Activated naive CD8-positive, alpha-beta T cell (primary cell): ENCODE results near the gene AGAP1.

Experiments used
- H3K27ac Mint-ChIP-seq: one replicate; pipeline ENCODE4 v1.8.0; 2021; ENCODE audit warnings: mixed read lengths
- H3K27me3 Mint-ChIP-seq: one replicate; pipeline ENCODE4 v1.8.0; 2021; ENCODE audit warnings: mixed read lengths
- H3K36me3 Mint-ChIP-seq: one replicate; pipeline ENCODE4 v1.8.0; 2021; ENCODE audit warnings: mixed read lengths
- H3K4me1 Mint-ChIP-seq: one replicate; pipeline ENCODE4 v1.8.0; 2021; ENCODE audit warnings: low read depth, mixed read lengths
- H3K4me3 Mint-ChIP-seq: one replicate; pipeline ENCODE4 v1.8.0; 2021; ENCODE audit warnings: mild to moderate bottlenecking, mixed read lengths
- H3K9me3 Mint-ChIP-seq: one replicate; pipeline ENCODE4 v1.8.0; 2021; ENCODE audit warnings: low read depth, mixed read lengths

The AGAP1 gene

DNA sequence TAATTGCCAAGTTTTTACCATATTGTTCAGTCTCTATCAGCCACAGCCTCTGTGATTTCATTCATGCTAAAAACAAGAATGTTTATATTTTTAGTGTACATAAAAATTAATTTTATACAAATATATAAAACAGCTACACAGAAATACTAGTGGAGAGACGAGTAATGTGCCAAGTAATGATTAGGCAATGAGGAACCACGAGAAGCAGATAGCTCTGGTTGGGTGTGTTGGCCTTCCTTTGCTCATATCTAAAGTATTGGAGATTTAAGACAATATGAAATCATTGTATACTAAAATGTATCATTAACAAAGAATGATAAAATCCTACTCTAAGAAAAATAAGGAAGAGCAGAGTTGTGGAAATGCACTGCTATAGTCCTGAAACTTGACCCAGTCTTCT lies 326.7 kb downstream of the AGAP1 start:
- Mint-ChIP-seq H3K4me3 (no peak overlapping the region), H3K4me1 (no peaks in the 10 kb centered on the region), H3K27me3 (no peaks in the 10 kb centered on the region), H3K27ac (no peak overlapping the region), H3K36me3 (no peaks in the 10 kb centered on the region), H3K9me3 (no peaks in the 10 kb centered on the region)

GRCh38 chr2:235824331-235824730 lies 330.5 kb downstream of the AGAP1 start:
- no peaks in the 10 kb centered on the region for H3K36me3 Mint-ChIP-seq
- no peak overlapping the region for H3K4me3 Mint-ChIP-seq
- no peaks in the 10 kb centered on the region for H3K9me3 Mint-ChIP-seq
- H3K27me3 Mint-ChIP-seq, result no peaks in the 10 kb centered on the region
- no peak overlapping the region for H3K27ac Mint-ChIP-seq
- no peaks in the 10 kb centered on the region for H3K4me1 Mint-ChIP-seq

DNA sequence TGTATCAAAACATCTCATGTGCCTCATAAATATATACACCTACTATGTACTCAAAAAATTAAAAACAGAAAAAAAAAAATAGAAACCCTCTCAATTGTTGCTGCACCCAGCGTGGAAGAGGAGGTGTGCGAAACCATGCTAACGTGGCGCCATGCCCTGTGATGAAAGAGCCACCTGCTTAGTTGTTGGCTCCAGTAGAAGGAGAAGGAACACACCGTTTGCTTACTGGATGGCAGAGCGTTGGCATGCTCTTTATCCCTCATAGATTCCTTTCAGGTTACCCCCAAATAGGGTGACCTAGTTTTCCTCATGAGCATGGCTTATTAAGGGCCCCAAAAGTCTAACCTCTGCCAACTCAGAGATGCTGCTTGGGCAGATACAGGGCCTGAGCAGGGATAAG lies 332.1 kb downstream of the AGAP1 start:
- Mint-ChIP-seq H3K27me3 (no peaks in the 10 kb centered on the region), H3K4me1 (no peaks in the 10 kb centered on the region), H3K9me3 (no peaks in the 10 kb centered on the region), H3K27ac (no peak overlapping the region), H3K36me3 (no peaks in the 10 kb centered on the region), H3K4me3 (no peak overlapping the region)

DNA sequence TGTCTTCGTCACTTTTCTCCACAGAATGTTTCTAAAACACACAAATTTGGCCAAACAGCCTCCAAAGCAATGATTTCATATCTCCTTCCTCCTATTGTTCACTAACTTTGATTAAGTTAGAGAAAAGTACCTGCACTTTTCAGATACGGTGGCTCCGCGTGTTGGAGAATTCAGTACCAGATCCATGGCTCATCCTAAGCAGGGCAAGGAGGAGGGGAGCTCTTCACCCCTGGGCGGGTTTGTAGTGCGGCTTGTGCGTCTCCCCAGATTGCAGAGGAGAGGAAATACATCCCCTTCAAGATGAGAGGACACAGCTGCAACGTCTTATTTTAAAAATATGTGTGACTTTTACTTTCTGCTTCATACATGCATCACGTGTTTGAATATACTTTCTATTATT lies 333.0 kb downstream of the AGAP1 start:
- Mint-ChIP-seq H3K27ac (no peak overlapping the region), H3K27me3 (no peaks in the 10 kb centered on the region), H3K36me3 (no peaks in the 10 kb centered on the region), H3K4me3 (no peak overlapping the region), H3K4me1 (no peaks in the 10 kb centered on the region), H3K9me3 (no peaks in the 10 kb centered on the region)

DNA sequence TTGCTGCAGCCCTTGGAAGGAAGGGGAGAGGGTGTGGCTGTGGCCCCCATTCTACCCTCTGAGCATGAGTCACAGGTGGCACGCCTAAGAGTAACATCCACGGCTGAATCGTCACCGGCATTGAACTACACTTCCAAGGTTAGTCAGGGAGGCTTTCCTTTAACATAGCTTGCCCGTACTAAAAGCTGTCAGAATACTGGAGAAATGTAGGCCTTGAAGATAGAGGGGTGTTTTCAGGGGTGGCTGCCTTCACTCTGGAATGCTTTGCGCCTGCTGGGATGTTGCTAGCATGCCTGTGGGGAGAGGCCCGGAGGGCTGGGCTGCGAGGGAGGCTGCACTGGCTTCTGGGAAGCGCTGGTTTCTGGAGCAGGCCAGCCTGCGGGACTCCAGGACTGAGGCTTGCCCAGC lies 333.7 kb downstream of the AGAP1 start:
- H3K4me3 Mint-ChIP-seq, result no peak overlapping the region
- no peak overlapping the region for H3K27ac Mint-ChIP-seq
- no peaks in the 10 kb centered on the region for H3K36me3 Mint-ChIP-seq

GRCh38 chr2:235829726-235830125 lies 335.9 kb downstream of the AGAP1 start:
- H3K27ac Mint-ChIP-seq, result no peak overlapping the region
- H3K27me3 Mint-ChIP-seq, result no peaks in the 10 kb centered on the region
- no peaks in the 10 kb centered on the region for H3K9me3 Mint-ChIP-seq
- H3K4me3 Mint-ChIP-seq, result no peak overlapping the region
- H3K4me1 Mint-ChIP-seq, result no peaks in the 10 kb centered on the region
- no peaks in the 10 kb centered on the region for H3K36me3 Mint-ChIP-seq

More for the DNA sequence above, 333.7 kb downstream of the AGAP1 start:
- Mint-ChIP-seq H3K9me3 (no peaks in the 10 kb centered on the region), H3K4me1 (no peaks in the 10 kb centered on the region), H3K27me3 (no peaks in the 10 kb centered on the region)

DNA sequence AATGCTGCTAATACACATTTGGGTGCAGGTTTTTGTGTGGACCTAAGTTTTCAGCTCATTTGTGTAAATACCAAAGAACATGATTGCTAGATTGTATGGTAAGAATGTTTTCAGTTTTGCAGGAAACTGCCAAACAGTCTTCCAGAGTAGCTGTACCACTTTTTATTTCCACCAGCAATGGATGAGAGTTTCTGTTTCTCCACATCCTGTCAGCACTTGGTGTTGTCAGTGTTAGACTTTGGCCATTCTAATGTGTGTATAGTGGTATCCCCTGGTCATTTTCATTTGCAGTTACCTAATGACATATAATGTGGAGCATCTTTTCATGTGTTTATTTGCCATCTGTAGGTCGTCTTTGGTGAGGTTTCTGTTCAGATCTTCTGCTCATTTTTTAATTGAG lies 337.9 kb downstream of the AGAP1 start:
- H3K4me3 Mint-ChIP-seq, result no peak overlapping the region
- no peaks in the 10 kb centered on the region for H3K36me3 Mint-ChIP-seq
- H3K4me1 Mint-ChIP-seq, result no peaks in the 10 kb centered on the region
- no peaks in the 10 kb centered on the region for H3K9me3 Mint-ChIP-seq
- no peak overlapping the region for H3K27ac Mint-ChIP-seq
- H3K27me3 Mint-ChIP-seq, result peaks cover 3% of the 10 kb centered on the region

- no peaks in the 10 kb centered on the region for H3K4me1 Mint-ChIP-seq
- H3K27ac Mint-ChIP-seq, result no peak overlapping the region
- H3K27me3 Mint-ChIP-seq, result peaks cover 3% of the 10 kb centered on the region
- H3K4me3 Mint-ChIP-seq, result no peak overlapping the region
- H3K36me3 Mint-ChIP-seq, result no peaks in the 10 kb centered on the region
- no peaks in the 10 kb centered on the region for H3K9me3 Mint-ChIP-seq
These were observed 339.1 kb downstream of the AGAP1 start for GRCh38 chr2:235832941-235833340.

DNA sequence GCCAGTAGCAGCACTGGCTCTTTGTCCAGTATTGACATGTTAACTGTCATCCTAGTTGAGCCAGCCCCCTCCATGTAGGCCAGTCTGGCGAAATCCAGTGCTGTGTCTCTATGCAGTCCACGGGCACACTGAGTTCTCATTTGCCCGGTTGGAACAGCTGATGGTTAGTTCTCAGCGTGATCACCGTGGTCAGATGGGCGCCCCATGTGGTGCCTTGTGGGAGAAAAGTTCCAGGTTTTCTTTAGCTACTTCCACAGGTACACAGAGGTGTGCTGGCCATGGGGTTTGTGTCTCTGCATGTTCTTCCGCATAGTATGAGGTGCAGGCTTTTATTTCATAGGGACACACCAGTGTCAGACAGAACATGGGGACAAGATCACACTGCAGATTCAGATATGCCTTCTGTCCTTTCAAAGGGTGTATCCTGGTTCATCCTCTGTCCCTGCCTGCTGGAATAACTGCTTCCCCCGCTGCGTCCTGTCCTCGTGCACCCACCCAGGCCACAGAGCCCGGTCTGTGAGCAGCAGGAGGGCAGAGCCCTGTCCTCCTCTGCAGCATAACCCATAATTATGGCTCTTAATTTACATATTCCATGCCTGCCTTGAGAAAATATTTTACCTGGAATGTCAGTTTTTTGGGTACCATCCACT lies 340.3 kb downstream of the AGAP1 start:
- H3K36me3 Mint-ChIP-seq, result no peaks in the 10 kb centered on the region
- H3K9me3 Mint-ChIP-seq, result no peaks in the 10 kb centered on the region
- no peak overlapping the region for H3K27ac Mint-ChIP-seq
- no peaks in the 10 kb centered on the region for H3K4me1 Mint-ChIP-seq
- H3K27me3 Mint-ChIP-seq, result peaks cover 3% of the 10 kb centered on the region
- H3K4me3 Mint-ChIP-seq, result no peak overlapping the region

DNA sequence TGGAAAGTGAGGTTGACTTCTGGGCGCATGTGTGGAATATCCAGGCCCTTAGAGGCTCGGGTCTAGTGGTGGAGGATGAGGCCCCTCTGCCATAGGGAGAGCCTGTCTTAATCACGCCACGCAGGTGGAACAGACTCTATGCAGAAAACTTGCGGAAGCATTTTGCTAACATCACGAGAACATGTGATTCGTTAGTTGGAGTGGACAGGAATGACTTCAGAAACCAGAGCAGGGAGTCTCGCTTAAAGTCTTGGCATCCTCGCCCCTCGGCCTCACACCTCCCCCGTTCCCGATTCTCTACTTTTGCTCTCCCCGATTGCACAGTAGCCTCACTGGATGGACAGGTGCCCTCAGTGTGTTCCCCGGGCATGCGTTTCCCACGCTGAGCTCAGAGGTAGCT lies 340.9 kb downstream of the AGAP1 start:
- H3K36me3 Mint-ChIP-seq, result no peaks in the 10 kb centered on the region
- H3K27ac Mint-ChIP-seq, result no peak overlapping the region
- no peak overlapping the region for H3K4me3 Mint-ChIP-seq
- no peaks in the 10 kb centered on the region for H3K4me1 Mint-ChIP-seq
- peaks cover 3% of the 10 kb centered on the region for H3K27me3 Mint-ChIP-seq
- no peaks in the 10 kb centered on the region for H3K9me3 Mint-ChIP-seq

DNA sequence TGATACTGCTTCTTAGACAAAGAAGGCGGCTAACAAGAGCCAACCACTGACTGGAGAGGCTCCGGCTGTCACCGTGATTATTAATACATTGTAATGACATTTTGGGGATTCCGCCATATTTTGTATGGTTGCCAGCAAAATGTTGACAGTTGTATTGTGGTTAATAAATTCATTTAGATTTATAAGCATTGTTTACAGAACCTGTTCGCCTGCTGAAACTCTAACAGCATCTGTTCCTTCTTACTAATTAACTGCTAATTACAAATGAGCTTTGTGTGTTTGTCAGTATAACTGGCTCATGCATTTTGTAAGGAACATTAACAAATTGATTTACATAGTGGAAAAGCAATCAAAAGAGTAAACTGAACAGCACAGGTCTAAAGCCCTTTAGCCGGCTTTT lies 342.0 kb downstream of the AGAP1 start:
- Mint-ChIP-seq H3K4me1 (no peaks in the 10 kb centered on the region), H3K36me3 (no peaks in the 10 kb centered on the region), H3K27ac (no peak overlapping the region), H3K4me3 (no peak overlapping the region), H3K9me3 (no peaks in the 10 kb centered on the region), H3K27me3 (peaks cover 3% of the 10 kb centered on the region)

- Mint-ChIP-seq H3K27ac (no peak overlapping the region), H3K36me3 (no peaks in the 10 kb centered on the region), H3K4me3 (no peak overlapping the region)
These were observed 342.7 kb downstream of the AGAP1 start for GRCh38 chr2:235836491-235836911.

GRCh38 chr2:235839226-235839625 lies 345.4 kb downstream of the AGAP1 start:
- peaks cover 3% of the 10 kb centered on the region for H3K27me3 Mint-ChIP-seq
- no peak overlapping the region for H3K27ac Mint-ChIP-seq
- H3K36me3 Mint-ChIP-seq, result no peaks in the 10 kb centered on the region

More at GRCh38 chr2:235836491-235836911, 342.7 kb downstream of the AGAP1 start:
- Mint-ChIP-seq H3K4me1 (no peaks in the 10 kb centered on the region), H3K9me3 (no peaks in the 10 kb centered on the region), H3K27me3 (peaks cover 3% of the 10 kb centered on the region)

DNA sequence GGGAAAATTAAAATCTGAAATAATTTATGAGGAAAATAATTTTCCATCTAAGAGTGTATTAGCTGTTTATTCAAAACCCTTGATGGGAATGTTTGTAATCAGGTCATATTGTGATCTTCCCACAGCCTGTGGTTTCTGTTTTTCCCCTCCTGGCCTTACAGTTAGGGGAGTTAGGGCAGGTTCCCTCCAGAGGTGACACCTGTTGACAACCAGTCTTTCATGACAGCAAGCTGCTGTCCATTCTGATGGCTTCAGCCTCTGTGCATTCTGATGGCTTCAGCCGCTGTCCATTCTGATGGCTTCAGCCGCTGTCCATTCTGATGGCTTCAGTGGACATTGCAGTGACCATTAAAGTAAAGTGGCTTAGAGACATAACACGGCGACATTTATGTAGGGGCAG lies 346.1 kb downstream of the AGAP1 start:
- H3K27me3 Mint-ChIP-seq, result peaks cover 3% of the 10 kb centered on the region
- no peaks in the 10 kb centered on the region for H3K4me1 Mint-ChIP-seq
- H3K4me3 Mint-ChIP-seq, result no peak overlapping the region

More at GRCh38 chr2:235839226-235839625, 345.4 kb downstream of the AGAP1 start:
- Mint-ChIP-seq H3K4me3 (no peak overlapping the region), H3K9me3 (no peaks in the 10 kb centered on the region), H3K4me1 (no peaks in the 10 kb centered on the region)

DNA sequence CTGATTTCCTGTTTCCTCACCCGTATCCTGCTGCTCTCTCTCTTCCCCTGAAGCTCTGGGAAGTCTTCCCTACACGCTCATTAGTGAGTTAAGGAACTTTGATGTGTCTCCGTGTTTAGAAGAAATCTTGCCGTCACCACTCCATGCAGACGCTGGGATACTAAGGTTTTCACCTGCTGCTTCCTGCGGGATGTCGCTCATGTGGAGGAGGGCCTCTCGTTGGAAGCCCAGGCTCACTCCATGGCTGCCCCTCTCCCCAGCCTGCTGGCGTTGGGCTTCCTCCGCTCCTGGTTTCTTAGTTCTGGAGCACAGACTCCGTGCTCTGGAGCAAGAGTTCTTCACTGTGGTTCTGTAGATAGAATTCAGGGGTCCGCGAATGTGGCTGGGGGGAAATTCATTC lies 348.0 kb downstream of the AGAP1 start:
- no peaks in the 10 kb centered on the region for H3K9me3 Mint-ChIP-seq
- no peak overlapping the region for H3K27ac Mint-ChIP-seq
- H3K4me1 Mint-ChIP-seq, result no peaks in the 10 kb centered on the region
- H3K36me3 Mint-ChIP-seq, result no peaks in the 10 kb centered on the region
- peaks cover 3% of the 10 kb centered on the region for H3K27me3 Mint-ChIP-seq
- no peak overlapping the region for H3K4me3 Mint-ChIP-seq

More for the DNA sequence above, 346.1 kb downstream of the AGAP1 start:
- H3K36me3 Mint-ChIP-seq, result no peaks in the 10 kb centered on the region
- H3K27ac Mint-ChIP-seq, result no peak overlapping the region
- H3K9me3 Mint-ChIP-seq, result no peaks in the 10 kb centered on the region

GRCh38 chr2:235842941-235843340 lies 349.1 kb downstream of the AGAP1 start:
- Mint-ChIP-seq H3K9me3 (no peaks in the 10 kb centered on the region), H3K27ac (no peak overlapping the region), H3K27me3 (peaks cover 3% of the 10 kb centered on the region)

More at GRCh38 chr2:235842941-235843340, 349.1 kb downstream of the AGAP1 start:
- no peak overlapping the region for H3K4me3 Mint-ChIP-seq
- H3K4me1 Mint-ChIP-seq, result no peaks in the 10 kb centered on the region
- no peaks in the 10 kb centered on the region for H3K36me3 Mint-ChIP-seq
